Progenitor cell of endocrine pancreas (in vitro differentiated cells): Measurements from ENCODE around the gene GP1BB. TPM values are rescaled to one million over a fixed set of nuclear protein-coding genes. Genes with fewer than 3 reads are reported as not detected.

Source experiments
- DNase-seq: peaks from one replicate; pipeline ENCODE4 v3.0.0; 2021; ENCODE audit warnings: low spot score; ENCODE audit not compliant: unreplicated experiment
- H3K27ac Mint-ChIP-seq: 2 replicates; pipeline ENCODE4 v1.8.0; 2021; ENCODE audit warnings: mild to moderate bottlenecking, moderate library complexity, mixed read lengths
- H3K27me3 Mint-ChIP-seq: 2 replicates; pipeline ENCODE4 v1.8.0; 2021; ENCODE audit warnings: mixed read lengths
- H3K36me3 Mint-ChIP-seq: 2 replicates; pipeline ENCODE4 v1.8.0; 2022; ENCODE audit warnings: mixed read lengths; ENCODE audit not compliant: insufficient read depth
- H3K4me1 Mint-ChIP-seq: 2 replicates; pipeline ENCODE4 v1.8.0; 2021; ENCODE audit warnings: low read depth, mixed read lengths
- H3K4me3 Mint-ChIP-seq: 2 replicates; pipeline ENCODE4 v1.8.0; 2021; ENCODE audit warnings: low read depth, mild to moderate bottlenecking, moderate library complexity, mixed read lengths
- H3K9me3 Mint-ChIP-seq: 2 replicates; pipeline ENCODE4 v1.8.0; 2021; ENCODE audit warnings: low read depth, mixed read lengths
- CTCF ChIP-seq: fragments of 200-600 bp; sonication (generic); IDR thresholded peaks from one replicate; pipeline ENCODE4 v1.5.0; 2021; ENCODE audit warnings: antibody characterized with exemption, mild to moderate bottlenecking; ENCODE audit not compliant: unreplicated experiment
- total RNA-seq: library from RNA; stranded (reverse); gene quantifications from 2 replicates; pipeline ENCODE4 v1.2.1, GENCODE V29; 2021

The GP1BB gene
- total RNA-seq, 1 donor from 2014 or later = 7.7 TPM

GRCh38 chr22:19757140-19757984 is 34.0 kb downstream of the GP1BB start:
- H3K4me3 Mint-ChIP-seq = no peak overlapping the region
- no peaks in the 10 kb centered on the region for H3K9me3 Mint-ChIP-seq
- DNase-seq = no peak
- H3K4me1 Mint-ChIP-seq = peaks cover 11% of the 10 kb centered on the region
- no peak overlapping the region for H3K27ac Mint-ChIP-seq
- no peaks in the 10 kb centered on the region for H3K36me3 Mint-ChIP-seq
- peaks cover 75% of the 10 kb centered on the region for H3K27me3 Mint-ChIP-seq
- TF ChIP-seq CTCF = no peak

- peaks cover 73% of the 10 kb centered on the region for H3K27me3 Mint-ChIP-seq
- no peak for DNase-seq
Observed at GRCh38 chr22:19757985-19758895, 34.9 kb downstream of the GP1BB start.

GRCh38 chr22:19758896-19759426 is 35.6 kb downstream of the GP1BB start:
- Mint-ChIP-seq H3K9me3 (no peaks in the 10 kb centered on the region), H3K4me3 (no peak overlapping the region), H3K27ac (no peak overlapping the region), H3K36me3 (no peaks in the 10 kb centered on the region), H3K4me1 (peaks cover 11% of the 10 kb centered on the region), H3K27me3 (peaks cover 69% of the 10 kb centered on the region)
- TF ChIP-seq CTCF = no peak
- DNase-seq = no peak

More at GRCh38 chr22:19757985-19758895, 34.9 kb downstream of the GP1BB start:
- no peak for TF ChIP-seq CTCF
- Mint-ChIP-seq H3K4me1 (peaks cover 11% of the 10 kb centered on the region), H3K9me3 (no peaks in the 10 kb centered on the region), H3K4me3 (no peak overlapping the region), H3K27ac (no peak overlapping the region), H3K36me3 (no peaks in the 10 kb centered on the region)

GRCh38 chr22:19759427-19760057 is 36.2 kb downstream of the GP1BB start:
- Mint-ChIP-seq H3K4me1 (peaks cover 11% of the 10 kb centered on the region), H3K27me3 (peaks cover 66% of the 10 kb centered on the region)

More at GRCh38 chr22:19759427-19760057, 36.2 kb downstream of the GP1BB start:
- Mint-ChIP-seq H3K27ac (no peak overlapping the region), H3K4me3 (peak overlapping the region; percentile 68), H3K9me3 (no peaks in the 10 kb centered on the region), H3K36me3 (no peaks in the 10 kb centered on the region)
- DNase-seq = no peak
- TF ChIP-seq CTCF = no peak
